Esophagus squamous epithelium (tissue), 5 donors: ENCODE data around the gene SYT4. TPM values are rescaled to one million over a fixed set of nuclear protein-coding genes. Genes with fewer than 3 reads are reported as not detected.

Experiments used
- DNase-seq: peaks from one replicate; lab custom pipeline; 2025; lab: John Stamatoyannopoulos, UW
- H3K27ac ChIP-seq, 4 donors: fragments of 200-600 bp; sonication (generic); one replicate each; pipeline ENCODE4 v1.5.1; 2016 to 2019; ENCODE audit warnings: mild to moderate bottlenecking in 1 of 4
- H3K27me3 ChIP-seq, 4 donors: fragments of 200-600 bp; sonication (generic); 1 replicate in 3 of 4; 2 replicates in 1 of 4; pipeline versions ENCODE4 v1.5.1 to v1.6.0; 2017 to 2021; ENCODE audit warnings: antibody characterized with exemption in 1 of 4
- H3K36me3 ChIP-seq, 3 donors: fragments of 200-600 bp; sonication (generic); one replicate each; pipeline ENCODE4 v1.5.1; 2016 to 2019
- H3K4me1 ChIP-seq, 3 donors: fragments of 200-600 bp; sonication (generic); one replicate each; pipeline ENCODE4 v1.5.1; 2017 to 2019
- H3K4me3 ChIP-seq, 4 donors: fragments of 200-600 bp; sonication (generic); 1 replicate in 3 of 4; 2 replicates in 1 of 4; pipeline ENCODE4 v1.5.1; 2016 to 2019; ENCODE audit warnings: mild to moderate bottlenecking in 2 of 4, moderate library complexity in 1 of 4
- H3K9me3 ChIP-seq, 3 donors: fragments of 200-600 bp; sonication (generic); one replicate each; pipeline ENCODE4 v1.5.1; 2016 to 2019
- CTCF ChIP-seq, 6 experiments: fragments of 450-650 bp in 4 of 6; fragments of 200-600 bp in 2 of 6; sonication (generic) in 2 of 6; IDR thresholded peaks; one replicate each; pipeline ENCODE4 v1.5.1; 2016 to 2019; ENCODE audit warnings: antibody characterized with exemption in 6 of 6, mild to moderate bottlenecking in 4 of 6, moderate library complexity in 4 of 6
- POLR2A ChIP-seq, 4 donors: fragments of 450-650 bp; IDR thresholded peaks; one replicate each; pipeline ENCODE4 v1.6.1; 2017; ENCODE audit warnings: antibody characterized with exemption in 4 of 4, mild to moderate bottlenecking in 4 of 4, moderate library complexity in 3 of 4
- WGBS, 2 donors: methylation state at CpG; one replicate each; pipeline ENCODE4 v1.1.5; 2018; 5-methylcytosine and 5-hydroxymethylcytosine counted together
- intact Hi-C: fragments of 100-400 bp; cut with DNase I; formaldehyde crosslinking; loops from one replicate; pipeline ENCODE4 v1.15.0; 2022
- total RNA-seq, 4 donors: library from RNA; depleted of rRNA; stranded (reverse); fragments of >200 nt; gene quantifications; one replicate each; pipeline ENCODE4 v1.1.0, GENCODE V29; 2016
- donor health status: DM: yes; HTN: yes; CAD: no.

Gene SYT4
- total RNA-seq, 4 donors from 2014 or later: not detected

GRCh38 chr18:43234889-43235288, 42.4 kb downstream of the SYT4 start:
- intact Hi-C loops: no loop called here
- no peak overlapping the region for H3K27ac ChIP-seq
- 69 to 76% methylated on average over 2 of the region's 2 CpGs for WGBS, 2 donors
- no peak for DNase-seq
- no peaks in the 10 kb centered on the region for H3K4me1 ChIP-seq
- no peaks in the 10 kb centered on the region for H3K36me3 ChIP-seq
- H3K9me3 ChIP-seq: no peaks in the 10 kb centered on the region
- TF ChIP-seq POLR2A (IDR thresholded peaks at IDR 0.05): no peak
- H3K27me3 ChIP-seq: no peaks in the 10 kb centered on the region
- H3K4me3 ChIP-seq: no peak overlapping the region

- Histone ChIP-seq H3K27ac (no peak overlapping the region), H3K36me3 (no peaks in the 10 kb centered on the region), H3K4me1 (no peaks in the 10 kb centered on the region), H3K9me3 (no peaks in the 10 kb centered on the region), H3K4me3 (no peak overlapping the region), H3K27me3 (no peaks in the 10 kb centered on the region)
- TF ChIP-seq CTCF (IDR thresholded peaks at IDR 0.05) (no peak), POLR2A (IDR thresholded peaks at IDR 0.05) (no peak)
- 63 to 75% methylated on average over 2 of the region's 2 CpGs for WGBS, 2 donors
- intact Hi-C loops: no loop called here
- DNase-seq: no peak
Measured at GRCh38 chr18:43222501-43222900, 54.8 kb downstream of the SYT4 start.

- Histone ChIP-seq H3K27ac (no peak overlapping the region), H3K4me3 (no peak overlapping the region), H3K9me3 (no peaks in the 10 kb centered on the region), H3K36me3 (no peaks in the 10 kb centered on the region), H3K27me3 (no peaks in the 10 kb centered on the region), H3K4me1 (no peaks in the 10 kb centered on the region)
- intact Hi-C loops: no loop called here
- TF ChIP-seq CTCF (IDR thresholded peaks at IDR 0.05): no peak
- TF ChIP-seq POLR2A (IDR thresholded peaks at IDR 0.05): no peak
- DNase-seq: no peak
Measured at GRCh38 chr18:43220691-43221090, 56.6 kb downstream of the SYT4 start.

Other genes starting within 250 kb of the SYT4 start
- not detected for gene RIT2, start 161.8 kb downstream of the SYT4 start, total RNA-seq